Activated T-cell treated with anti-CD3 and anti-CD28 coated beads for 48 hours (primary cell): Measurements from ENCODE around the gene FFAR3.
"Not testable (repeated sequence)": the region's sequence is repeated elsewhere in the genome, so short reads cannot be mapped to it uniquely, and the experiment has no call there.

Experiments
- DNase-seq: peaks from one replicate; pipeline ENCODE4 v3.0.0-alpha.2; 2020; ENCODE audit warnings: low read depth

FFAR3 gene

GRCh38 chr19:35350591-35350990 is 7.7 kb upstream of the FFAR3 start:
- no peak for DNase-seq

- no peak for DNase-seq
Measured at GRCh38 chr19:35351411-35352176, 6.7 kb upstream of the FFAR3 start.

GRCh38 chr19:35352177-35352447 is 6.1 kb upstream of the FFAR3 start:
- DNase-seq, result no peak

- peak; percentile 66 for DNase-seq
Measured at GRCh38 chr19:35352448-35353304, 5.6 kb upstream of the FFAR3 start.

GRCh38 chr19:35353635-35354034 is 4.6 kb upstream of the FFAR3 start:
- no peak for DNase-seq

GRCh38 chr19:35354898-35355297 is 3.4 kb upstream of the FFAR3 start:
- no peak for DNase-seq

GRCh38 chr19:35355791-35356460 is 2.3 kb upstream of the FFAR3 start:
- DNase-seq, result no peak

- DNase-seq, result not testable (repeated sequence)
Measured at GRCh38 chr19:35358834-35359233, 574 bp downstream of the FFAR3 start.

GRCh38 chr19:35359395-35359794 is 1.1 kb downstream of the FFAR3 start:
- not testable (repeated sequence) for DNase-seq

GRCh38 chr19:35360081-35360480 is 1.8 kb downstream of the FFAR3 start:
- DNase-seq, result not testable (repeated sequence)

- DNase-seq, result no peak
Measured at GRCh38 chr19:35360880-35361420, 2.7 kb downstream of the FFAR3 start.

GRCh38 chr19:35362261-35363000 is 4.2 kb downstream of the FFAR3 start:
- DNase-seq, result no peak

- DNase-seq, result no peak
Measured at GRCh38 chr19:35363001-35363590, 4.8 kb downstream of the FFAR3 start.

GRCh38 chr19:35363711-35364425 is 5.6 kb downstream of the FFAR3 start:
- DNase-seq, result no peak

GRCh38 chr19:35365303-35365702 is 7.0 kb downstream of the FFAR3 start:
- DNase-seq, result no peak

- DNase-seq, result no peak
Measured at GRCh38 chr19:35368378-35368777, 10.1 kb downstream of the FFAR3 start.

- no peak for DNase-seq
Measured at GRCh38 chr19:35369522-35369921, 11.3 kb downstream of the FFAR3 start.

GRCh38 chr19:35370722-35371121 is 12.5 kb downstream of the FFAR3 start, which contains the start of gene GPR42:
TSS of gene GPR42 (plus strand) at chr19:35371068. CDS start at chr19:35371360, 292 bp downstream.
- no peak for DNase-seq

- DNase-seq, result no peak
Measured at GRCh38 chr19:35373492-35373891, 15.2 kb downstream of the FFAR3 start.

GRCh38 chr19:35374031-35374430 is 15.8 kb downstream of the FFAR3 start:
- DNase-seq, result not testable (repeated sequence)
